Sigmoid colon (tissue), 4 donors: ENCODE data around the gene SMIM26.

Experiments used
- POLR2A ChIP-seq, 2 donors: fragments of 450-650 bp; IDR thresholded peaks; one replicate each; pipeline ENCODE4 v1.6.1; 2016; ENCODE audit warnings: antibody characterized with exemption in 2 of 2, mild to moderate bottlenecking in 2 of 2, moderate library complexity in 2 of 2
- POLR2AphosphoS5 ChIP-seq, 4 donors: sonication (generic); formaldehyde crosslinking; IDR thresholded peaks; one replicate each; pipeline ENCODE4 v1.6.1; 2017; ENCODE audit warnings: antibody characterized with exemption in 4 of 4
- TF ChIP-seq, protein P1 (sequence below), 4 experiments: fragments of 450-650 bp in 3 of 4; fragments of 200-600 bp in 1 of 4; IDR thresholded peaks; one replicate each; pipeline ENCODE4 v1.5.1; 2016 to 2019; ENCODE audit warnings: antibody characterized with exemption in 4 of 4, mild to moderate bottlenecking in 3 of 4, moderate library complexity in 2 of 4

DNA sequence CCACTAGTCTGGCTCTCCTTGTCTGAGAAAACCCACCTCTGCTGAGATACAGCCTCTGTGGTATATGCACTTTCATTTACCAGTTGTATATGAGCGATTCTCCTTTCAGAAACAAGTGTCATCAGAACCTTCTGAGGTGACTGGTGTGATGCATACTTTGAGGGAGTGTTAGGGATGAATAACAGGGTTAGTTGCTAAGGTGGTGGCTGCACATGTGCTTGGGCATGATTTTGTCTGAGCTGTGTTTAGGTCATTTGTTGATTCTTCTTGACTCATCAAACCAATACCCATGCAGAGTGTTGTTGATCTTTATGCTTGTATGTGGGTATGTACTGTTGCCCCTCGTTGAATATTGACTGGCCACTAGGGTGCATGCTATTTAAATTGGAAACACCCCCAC, 46.3 kb downstream of the SMIM26 start:
- TF ChIP-seq, protein P1, sequence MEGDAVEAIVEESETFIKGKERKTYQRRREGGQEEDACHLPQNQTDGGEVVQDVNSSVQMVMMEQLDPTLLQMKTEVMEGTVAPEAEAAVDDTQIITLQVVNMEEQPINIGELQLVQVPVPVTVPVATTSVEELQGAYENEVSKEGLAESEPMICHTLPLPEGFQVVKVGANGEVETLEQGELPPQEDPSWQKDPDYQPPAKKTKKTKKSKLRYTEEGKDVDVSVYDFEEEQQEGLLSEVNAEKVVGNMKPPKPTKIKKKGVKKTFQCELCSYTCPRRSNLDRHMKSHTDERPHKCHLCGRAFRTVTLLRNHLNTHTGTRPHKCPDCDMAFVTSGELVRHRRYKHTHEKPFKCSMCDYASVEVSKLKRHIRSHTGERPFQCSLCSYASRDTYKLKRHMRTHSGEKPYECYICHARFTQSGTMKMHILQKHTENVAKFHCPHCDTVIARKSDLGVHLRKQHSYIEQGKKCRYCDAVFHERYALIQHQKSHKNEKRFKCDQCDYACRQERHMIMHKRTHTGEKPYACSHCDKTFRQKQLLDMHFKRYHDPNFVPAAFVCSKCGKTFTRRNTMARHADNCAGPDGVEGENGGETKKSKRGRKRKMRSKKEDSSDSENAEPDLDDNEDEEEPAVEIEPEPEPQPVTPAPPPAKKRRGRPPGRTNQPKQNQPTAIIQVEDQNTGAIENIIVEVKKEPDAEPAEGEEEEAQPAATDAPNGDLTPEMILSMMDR (IDR thresholded peaks at IDR 0.05): no peak
- TF ChIP-seq POLR2AphosphoS5 (IDR thresholded peaks at IDR 0.05) (no peak), POLR2A (IDR thresholded peaks at IDR 0.05) (no peak)
